T-cell (primary cell): ENCODE measurements around the gene PLPP7. TPM values are rescaled to one million over a fixed set of nuclear protein-coding genes. Genes with fewer than 3 reads are reported as not detected.

Source experiments
- ATAC-seq, 4 experiments: fragments of 200-7000 bp in 3 of 4; fragments of 150-1000 bp in 1 of 4; cut with Tn5 transposase; replicated peaks in 1 of 4; 1 replicate in 3 of 4; 2 replicates in 1 of 4; pipeline ENCODE4 v1.10.0; 2021; ENCODE audit warnings: moderate library complexity in 3 of 4, mild to moderate bottlenecking in 2 of 4, moderate number of reproducible peaks in 1 of 4
- CTCF ChIA-PET, 2 donors: fragments of 300-600 bp; sonication (Branson Sonifier 250); formaldehyde crosslinking; loops; one replicate each; lab custom pipeline; 2022; ENCODE audit warnings: antibody characterized with exemption in 2 of 2; lab: Charles Lee
- POLR2A ChIA-PET, 2 donors: fragments of 300-600 bp; sonication (Branson Sonifier 250); formaldehyde crosslinking; loops; one replicate each; lab custom pipeline; 2022; ENCODE audit warnings: antibody characterized with exemption in 2 of 2; lab: Charles Lee
- DNase-seq, 35 experiments: peaks; one replicate each; pipeline versions ENCODE4 v3.0.0 to v3.0.0-alpha.2; 2013 to 2023
- H3K27ac ChIP-seq: one replicate; pipeline ENCODE4 v1.5.1; 2013; ENCODE audit warnings: low read length
- H3K27me3 ChIP-seq, 2 experiments: replicated peaks in 1 of 2; 1 replicate in 1 of 2; 2 replicates in 1 of 2; pipeline versions ENCODE4 v1.6.1 to v1.7.0; 2013; ENCODE audit warnings: low read length in 1 of 2, mixed read lengths in 1 of 2; ENCODE audit not compliant: control insufficient read depth in 2 of 2, insufficient read depth in 2 of 2; ENCODE audit errors: extremely low read depth in 1 of 2
- H3K36me3 ChIP-seq, 2 donors: 1 replicate in 1 of 2; 2 replicates in 1 of 2; pipeline versions ENCODE4 v1.6.1 to v1.7.0; 2013; ENCODE audit warnings: low read length in 1 of 2; ENCODE audit not compliant: control insufficient read depth in 2 of 2, insufficient read depth in 1 of 2; ENCODE audit errors: extremely low read depth in 1 of 2
- H3K4me1 ChIP-seq, 2 experiments: 1 replicate in 1 of 2; 2 replicates in 1 of 2; pipeline versions ENCODE4 v1.6.1 to v1.7.0; 2013; ENCODE audit warnings: low read length in 2 of 2, mixed read lengths in 1 of 2; ENCODE audit not compliant: insufficient read depth in 2 of 2, control insufficient read depth in 1 of 2; ENCODE audit errors: extremely low read depth in 1 of 2
- H3K4me3 ChIP-seq, 2 donors: 1 replicate in 1 of 2; 2 replicates in 1 of 2; pipeline versions ENCODE4 v1.5.1 to v1.7.0; 2013; ENCODE audit warnings: mild to moderate bottlenecking in 2 of 2, low read length in 1 of 2, moderate library complexity in 1 of 2; ENCODE audit not compliant: control insufficient read depth in 1 of 2; ENCODE audit errors: extremely low read depth in 1 of 2
- H3K9me3 ChIP-seq: 2 replicates; pipeline ENCODE4 v1.7.0; 2013
- H3K27ac Mint-ChIP-seq, 2 donors: one replicate each; pipeline ENCODE4 v1.8.0; 2020 to 2021; ENCODE audit warnings: mild to moderate bottlenecking in 2 of 2, mixed read lengths in 2 of 2
- H3K27me3 Mint-ChIP-seq, 2 donors: one replicate each; pipeline ENCODE4 v1.8.0; 2021 to 2022; ENCODE audit warnings: mixed read lengths in 2 of 2
- H3K36me3 Mint-ChIP-seq: one replicate; pipeline ENCODE4 v1.8.0; 2021; ENCODE audit warnings: mixed read lengths
- H3K4me1 Mint-ChIP-seq, 3 donors: one replicate each; pipeline ENCODE4 v1.8.0; 2020 to 2022; ENCODE audit warnings: mixed read lengths in 3 of 3, mild to moderate bottlenecking in 1 of 3
- H3K4me3 Mint-ChIP-seq, 3 donors: one replicate each; pipeline ENCODE4 v1.8.0; 2020 to 2022; ENCODE audit warnings: mild to moderate bottlenecking in 3 of 3, mixed read lengths in 3 of 3, moderate library complexity in 3 of 3
- H3K9me3 Mint-ChIP-seq, 3 donors: one replicate each; pipeline ENCODE4 v1.8.0; 2020 to 2022; ENCODE audit warnings: mixed read lengths in 3 of 3
- WGBS: methylation state at CpG from one replicate; pipeline ENCODE4 v1.1.5; 2013; ENCODE audit warnings: missing lambda C conversion rate; ENCODE audit not compliant: insufficient coverage; 5-methylcytosine and 5-hydroxymethylcytosine counted together
- total RNA-seq, 35 experiments: library from RNA in 6 of 35; stranded (reverse) in 6 of 35; fragments of 120-200 nt in 1 of 35; gene quantifications; one replicate each; pipeline versions ENCODE4 v1.2.1 to v1.2.4 and lab custom pipeline; 2013 to 2026

PLPP7 gene
- total RNA-seq, 5 donors from 2014 or later (not counting 1 experiment from before 2014, with no cell fraction given), result 0.13 to 0.58 (median 0.13) TPM; not detected in 2

- CTCF ChIA-PET, result no interaction called here
Measured at GRCh38 chr9:131253891-131254491, 35.5 kb upstream of the PLPP7 start.

DNA sequence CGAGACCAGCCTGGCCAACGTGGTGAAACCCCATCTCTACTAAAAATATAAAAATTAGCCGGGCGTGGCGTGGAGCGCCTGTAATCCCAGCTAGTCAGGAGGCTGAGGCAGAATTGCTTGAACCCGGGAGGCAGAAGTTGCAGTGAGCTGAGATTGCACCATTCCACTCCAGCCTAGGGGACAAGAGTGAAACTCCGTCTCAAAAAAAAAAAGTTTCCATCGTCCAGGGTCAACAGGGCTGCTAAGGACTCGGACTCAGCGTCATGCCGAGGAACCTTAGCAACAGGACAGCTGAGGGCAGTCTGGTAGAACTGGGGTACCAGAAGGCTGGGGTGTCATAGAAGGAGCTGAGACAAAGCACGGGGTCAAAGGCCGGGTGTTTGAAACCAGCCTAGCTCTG lies 34.9 kb upstream of the PLPP7 start:
- Mint-ChIP-seq H3K4me3 (peak overlapping the region in 2 of 3 donors; percentile 24 to 81), H3K27me3 (no peaks in the 10 kb centered on the region), H3K9me3 (no peaks in the 10 kb centered on the region), H3K27ac (peak overlapping the region; percentile 84 to 99), H3K4me1 (peaks cover 55 to 80% (median 75%) of the 10 kb centered on the region in 3 donors), H3K36me3 (no peaks in the 10 kb centered on the region)
- ATAC-seq (no peak), DNase-seq (no peak)
- ChIA-PET CTCF (no interaction called here), POLR2A (interaction anchor here in 1 of 2 donors (0.5 to 0.6 kb wide), 2 partner anchors 16 to 126 kb away, joined by 6 to 9 read pairs; no protein-coding TSS in a partner anchor)
- peak overlapping the region; percentile 93 for H3K27ac ChIP-seq
- H3K4me3 ChIP-seq, result no peak overlapping the region
- peaks cover 37 to 91% of the 10 kb centered on the region in 2 experiments for H3K4me1 ChIP-seq
- peaks cover 6 to 18% of the 10 kb centered on the region in 2 donors for H3K36me3 ChIP-seq
- H3K27me3 ChIP-seq, result no peaks in the 10 kb centered on the region
- no peaks in the 10 kb centered on the region for H3K9me3 ChIP-seq
- WGBS, result 100% methylated on average over 6 of the region's 14 CpGs

More at GRCh38 chr9:131253891-131254491, 35.5 kb upstream of the PLPP7 start:
- peaks cover 37 to 84% of the 10 kb centered on the region in 2 experiments for H3K4me1 ChIP-seq
- 96% methylated on average over 12 of the region's 14 CpGs for WGBS
- Mint-ChIP-seq H3K9me3 (no peaks in the 10 kb centered on the region), H3K36me3 (no peaks in the 10 kb centered on the region), H3K4me3 (peak overlapping the region; percentile 9 to 81 (median 24)), H3K4me1 (peaks cover 51 to 76% (median 73%) of the 10 kb centered on the region in 3 donors), H3K27ac (peak overlapping the region; percentile 84 to 99), H3K27me3 (no peaks in the 10 kb centered on the region)
- no peaks in the 10 kb centered on the region for H3K27me3 ChIP-seq
- ATAC-seq (no peak), DNase-seq (no peak)
- POLR2A ChIA-PET, result interaction anchor here in 1 of 2 donors (1.0 kb wide), 1 partner anchor 24 kb away, joined by 4 read pairs; no protein-coding TSS in a partner anchor
- H3K36me3 ChIP-seq, result peaks cover 3 to 12% of the 10 kb centered on the region in 2 donors
- H3K9me3 ChIP-seq, result no peaks in the 10 kb centered on the region
- H3K4me3 ChIP-seq, result no peak overlapping the region
- no peak overlapping the region for H3K27ac ChIP-seq

DNA sequence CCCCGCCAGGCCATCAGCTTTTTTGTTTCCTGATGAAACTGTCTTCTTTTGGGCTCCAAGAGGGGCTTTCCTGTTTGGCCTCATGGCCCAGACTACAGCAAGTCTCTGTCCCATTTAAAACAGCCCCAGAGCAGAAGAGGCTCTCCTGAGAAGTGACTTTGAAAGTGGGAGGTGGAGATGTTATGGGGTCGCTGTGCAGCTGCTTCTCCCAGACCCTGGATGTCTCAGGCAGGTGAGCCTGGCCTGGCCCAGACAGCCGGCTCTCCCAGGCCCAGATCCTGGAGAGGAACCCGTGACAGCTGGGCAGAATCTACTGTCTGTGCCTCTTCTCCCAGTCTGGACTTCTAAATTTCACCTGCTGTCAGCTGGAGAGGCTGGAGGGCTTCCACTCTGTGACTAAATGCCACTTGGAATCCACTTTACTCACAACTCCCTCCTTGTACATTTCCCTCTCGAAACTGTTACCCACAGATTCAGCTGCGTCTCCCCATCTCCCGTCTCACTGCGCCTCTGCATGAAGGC lies 33.8 kb upstream of the PLPP7 start:
- Histone ChIP-seq H3K27me3 (no peaks in the 10 kb centered on the region), H3K36me3 (peaks cover 16 to 30% of the 10 kb centered on the region in 2 donors), H3K9me3 (no peaks in the 10 kb centered on the region), H3K4me1 (peaks cover 37 to 100% of the 10 kb centered on the region in 2 experiments), H3K27ac (peak overlapping the region; percentile 93), H3K4me3 (peak overlapping the region; percentile 55 to 60)
- DNase-seq (peak in 1 of 35 experiments; percentile 42), ATAC-seq (peak in 3 of 4 experiments; percentile 12 to 31 (median 23))
- ChIA-PET CTCF (interaction anchor here (0.6 to 1.2 kb wide), 5 partner anchors 8 to 81 kb away, joined by 3 to 5 read pairs (median 4); no protein-coding TSS in a partner anchor), POLR2A (interaction anchor here (0.5 to 2.1 kb wide), 7 partner anchors 14 to 1263 kb away, joined by 3 to 24 read pairs (median 4); no protein-coding TSS in a partner anchor)
- Mint-ChIP-seq H3K27me3 (no peaks in the 10 kb centered on the region), H3K9me3 (no peaks in the 10 kb centered on the region), H3K4me1 (peaks cover 62 to 87% (median 82%) of the 10 kb centered on the region in 3 donors), H3K36me3 (peaks cover 7% of the 10 kb centered on the region), H3K27ac (peak overlapping the region; percentile 99), H3K4me3 (peak overlapping the region; percentile 81 to 86 (median 81))
- WGBS, result under 1% methylated on average over 7 of the region's 8 CpGs

DNA sequence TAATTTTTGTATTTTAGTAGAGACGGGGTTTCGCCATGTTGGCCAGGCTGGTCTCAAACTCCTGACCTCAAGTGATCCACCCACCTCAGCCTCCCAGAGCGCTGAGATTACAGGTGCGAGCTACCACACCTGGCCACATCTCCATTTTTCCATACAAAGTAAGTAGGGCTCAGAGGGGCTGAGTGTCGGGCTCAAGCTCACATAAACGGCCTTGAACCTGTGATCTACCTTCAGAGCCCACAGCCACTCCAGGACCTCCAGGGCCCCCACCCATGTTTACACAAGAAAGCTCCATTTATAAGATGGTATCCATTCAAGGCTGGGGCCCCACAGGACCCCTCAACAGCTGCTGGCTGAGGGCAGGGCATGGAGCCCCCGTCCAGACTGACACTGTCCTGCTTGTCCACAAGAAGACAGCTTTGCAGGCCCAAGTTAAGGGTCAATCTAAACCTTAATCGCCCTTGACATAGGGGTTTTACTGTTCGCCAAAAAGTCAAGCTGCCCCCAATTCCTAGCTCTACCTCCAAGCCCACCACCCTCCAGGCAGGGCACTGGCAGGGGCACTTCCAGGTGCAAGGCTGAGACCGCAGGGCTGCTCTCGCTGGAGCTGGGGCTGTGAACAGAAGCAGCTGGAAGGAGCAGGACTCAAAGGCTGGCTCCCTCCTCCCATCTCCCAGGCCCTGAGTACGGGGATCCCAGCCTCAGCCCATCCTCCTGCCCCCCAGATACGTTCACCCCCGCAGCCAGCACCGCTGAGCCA lies 32.1 kb upstream of the PLPP7 start:
- DNase-seq (no peak), ATAC-seq (no peak)
- Histone ChIP-seq H3K36me3 (peaks cover 22 to 44% of the 10 kb centered on the region in 2 donors), H3K27me3 (no peaks in the 10 kb centered on the region), H3K9me3 (no peaks in the 10 kb centered on the region), H3K4me1 (peaks cover 29 to 100% of the 10 kb centered on the region in 2 experiments), H3K4me3 (no peak overlapping the region), H3K27ac (peak overlapping the region; percentile 93)
- no peaks in the 10 kb centered on the region for H3K9me3 Mint-ChIP-seq
- peak overlapping the region; percentile 99 for H3K27ac Mint-ChIP-seq
- no peaks in the 10 kb centered on the region for H3K27me3 Mint-ChIP-seq
- POLR2A ChIA-PET, result interaction anchor here (0.5 to 2.1 kb wide), 6 partner anchors 14 to 277 kb away, joined by 3 to 24 read pairs (median 4); no protein-coding TSS in a partner anchor
- 90% methylated on average over 7 of the region's 15 CpGs for WGBS
- peak overlapping the region in 2 of 3 donors; percentile 81 for H3K4me3 Mint-ChIP-seq
- H3K36me3 Mint-ChIP-seq, result peaks cover 14% of the 10 kb centered on the region
- H3K4me1 Mint-ChIP-seq, result peaks cover 72 to 88% (median 84%) of the 10 kb centered on the region in 3 donors
- CTCF ChIA-PET, result interaction anchor here (0.6 to 1.0 kb wide), 4 partner anchors 10 to 61 kb away, joined by 3 to 10 read pairs (median 4); no protein-coding TSS in a partner anchor

GRCh38 chr9:131258186-131258585 lies 31.3 kb upstream of the PLPP7 start:
- POLR2A ChIA-PET, result interaction anchor here (0.5 to 1.2 kb wide), 2 partner anchors 21 to 276 kb away, joined by 4 to 11 read pairs; no protein-coding TSS in a partner anchor
- peaks cover 18% of the 10 kb centered on the region for H3K36me3 Mint-ChIP-seq
- H3K9me3 ChIP-seq, result no peaks in the 10 kb centered on the region
- peak overlapping the region; percentile 99 for H3K27ac Mint-ChIP-seq
- WGBS, result 85% methylated on average over 12 of the region's 15 CpGs
- no peak overlapping the region for H3K4me3 ChIP-seq
- CTCF ChIA-PET, result interaction anchor here in 1 of 2 donors (0.8 kb wide), 1 partner anchor 16 kb away, joined by 3 read pairs; no protein-coding TSS in a partner anchor
- H3K36me3 ChIP-seq, result peaks cover 22 to 51% of the 10 kb centered on the region in 2 donors
- no peak for DNase-seq
- no peaks in the 10 kb centered on the region for H3K27me3 ChIP-seq
- ATAC-seq, result no peak
- H3K9me3 Mint-ChIP-seq, result no peaks in the 10 kb centered on the region
- H3K4me1 Mint-ChIP-seq, result peaks cover 72 to 88% (median 84%) of the 10 kb centered on the region in 3 donors
- H3K4me3 Mint-ChIP-seq, result peak overlapping the region in 1 of 3 donors; percentile 81
- no peaks in the 10 kb centered on the region for H3K27me3 Mint-ChIP-seq
- peak overlapping the region; percentile 93 for H3K27ac ChIP-seq
- peaks cover 31 to 99% of the 10 kb centered on the region in 2 experiments for H3K4me1 ChIP-seq
